ENCODE results near the gene NCK1.

- no peak for TF ChIP-seq CTCF (IDR thresholded peaks at IDR 0.05; ENCODE audit: insufficient read depth, low read length, poor library complexity, severe bottlenecking)
- no peak for TF ChIP-seq EZH2phosphoT487 (conservative IDR thresholded peaks at IDR 0.05; ENCODE audit: low read length)
Observed at GRCh38 chr3:136932523-136932922, 70.5 kb downstream of the NCK1 start.
